ENCODE measurements around the gene SCRN2. TPM values are rescaled to one million over a fixed set of nuclear protein-coding genes. Genes with fewer than 3 reads are reported as not detected.
A peak's percentile ranks its signal among the peaks of the same experiment; 100 is the strongest.

The SCRN2 gene
- total RNA-seq (10 to 100 TPM; 13.7 to 44.2 TPM), polyA plus RNA-seq (ENCODE audit: insufficient read length in 2 of 2) (10 to 100 TPM; 31.5 to 35.9 TPM)
- long read RNA-seq, donor 1, partial matches to known transcripts, result 0 of 6 reads
- long read RNA-seq, donor 1, other reads (novel, unspliced or antisense), result 0 of 6 reads
- long read RNA-seq, donor 2, partial matches to known transcripts, result 0 of 3 reads
- long read RNA-seq, donor 2, other reads (novel, unspliced or antisense), result 0 of 3 reads
- long read RNA-seq, donor 3, partial matches to known transcripts, result 0 of 5 reads
- long read RNA-seq, donor 3, other reads (novel, unspliced or antisense), result 0 of 5 reads
- long read RNA-seq, donor 4, transcript SCRN2-201 (8 exons, 1,548 nt), result major isoform, 9 of 21 reads
- long read RNA-seq, donor 4, partial matches to known transcripts, result 0 of 21 reads
- long read RNA-seq, donor 4, other reads (novel, unspliced or antisense), result 0 of 21 reads

DNA sequence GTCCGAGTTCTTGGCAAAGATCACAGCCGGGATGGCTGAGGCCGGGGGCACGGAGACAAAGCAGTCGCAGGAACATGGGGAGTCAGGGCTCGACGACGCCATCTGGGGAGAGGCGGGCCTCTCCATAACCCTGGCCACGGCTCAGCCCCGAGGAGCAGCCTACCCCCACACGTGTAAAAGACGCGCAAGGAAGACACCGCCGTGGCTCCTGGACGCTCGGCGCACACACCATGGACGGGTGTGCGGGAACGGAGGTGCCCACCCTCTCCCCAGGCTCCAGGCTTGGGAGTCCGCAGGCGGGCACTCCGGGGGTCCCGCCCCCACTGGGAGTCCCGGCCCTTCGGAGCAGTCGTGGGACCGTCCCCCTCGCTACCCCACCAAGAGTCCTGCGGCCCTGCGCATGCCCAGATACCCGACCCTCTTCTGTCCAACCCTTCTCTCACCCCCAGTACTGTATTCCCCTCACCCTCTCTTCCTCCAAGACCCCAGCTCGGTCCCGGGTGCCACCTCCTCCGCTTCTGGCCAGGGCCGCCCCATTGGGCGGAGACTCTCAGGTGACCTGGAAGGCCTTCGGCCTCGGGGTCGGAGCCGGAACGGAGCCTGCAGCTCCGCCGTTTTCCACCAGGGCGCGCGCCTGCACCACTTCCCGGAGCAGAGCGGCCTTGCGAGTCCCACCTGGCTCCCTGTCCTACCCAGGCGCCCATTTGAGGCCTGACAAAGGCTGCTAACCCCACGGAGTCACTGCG lies at the start of gene SCRN2:
SCRN2 (minus strand) TSS at position 532 of the 746 bp plus-strand sequence; CDS start at position 102, 430 bp downstream.
- Histone ChIP-seq H3K4me3 (ENCODE audit: low read depth, low read length) (peak within 1 kb of the TSS; percentile 90), H3K4me1 (ENCODE audit: control insufficient read depth, insufficient read depth, low read length) (peaks cover 46% of the 10 kb centered on the region), H3K27ac (ENCODE audit: low read depth, low read length) (peak within 1 kb of the TSS; percentile 76), H3K27me3 (ENCODE audit: control insufficient read depth, insufficient read depth, low read length) (peaks cover 8% of the 10 kb centered on the region), H3K36me3 (ENCODE audit: control insufficient read depth, insufficient read depth, low read length) (peaks cover 34% of the 10 kb centered on the region), H3K9me3 (ENCODE audit: control insufficient read depth, insufficient read depth, low read length) (no peaks in the 10 kb centered on the region)
- DNase-seq (ENCODE audit: low read depth in 4 of 6, low spot score in 6 of 6), result peak; percentile 57 to 94 (median 74)
- under 1% methylated on average over 55 of the region's 55 CpGs for WGBS (ENCODE audit: insufficient coverage)

DNA sequence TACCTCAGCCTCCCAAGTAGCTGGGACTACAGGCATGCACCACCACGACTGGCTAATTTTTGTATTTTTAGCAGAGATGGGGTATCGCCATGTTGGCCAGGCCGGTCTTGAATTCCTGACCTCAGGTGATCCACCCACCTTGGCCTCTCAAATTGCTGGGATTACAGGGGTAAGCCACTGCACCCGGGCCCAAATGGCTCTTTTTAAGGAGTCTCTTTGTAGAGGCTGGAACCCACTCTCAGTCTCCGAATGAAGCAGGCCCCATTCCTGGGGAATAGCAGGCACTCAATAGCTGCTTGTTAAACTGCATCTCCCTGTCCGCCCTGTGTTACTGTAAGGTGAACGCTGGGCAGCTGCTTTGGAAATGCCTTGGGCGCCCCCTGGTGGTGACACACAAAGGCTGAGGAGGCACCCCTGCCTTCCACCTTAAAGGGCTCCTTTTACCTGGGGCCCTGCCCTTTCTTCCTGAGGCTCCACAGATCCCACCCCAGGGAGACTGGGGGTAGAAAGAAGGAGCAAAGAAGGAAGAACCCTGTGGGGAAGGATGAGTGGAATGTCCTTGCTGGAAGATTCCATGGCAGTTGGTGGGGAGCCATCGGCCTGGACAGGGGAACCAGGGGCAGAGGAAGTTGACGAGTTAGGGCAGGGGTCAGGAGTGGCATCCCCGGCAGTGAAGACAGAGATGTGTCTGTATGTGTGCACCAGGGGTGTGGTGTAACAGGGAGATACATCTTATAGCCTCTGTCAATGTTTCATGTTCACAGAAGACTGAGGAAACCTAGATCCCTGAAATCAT lies 48.9 kb upstream of the SCRN2 start:
- DNase-seq (ENCODE audit: low read depth in 4 of 6, low spot score in 6 of 6), result peak; percentile 28 to 92 (median 65)
- Histone ChIP-seq H3K27ac (ENCODE audit: low read depth, low read length) (no peak overlapping the region), H3K27me3 (ENCODE audit: control insufficient read depth, insufficient read depth, low read length) (no peaks in the 10 kb centered on the region), H3K4me1 (ENCODE audit: control insufficient read depth, insufficient read depth, low read length) (peaks cover 6% of the 10 kb centered on the region), H3K36me3 (ENCODE audit: control insufficient read depth, insufficient read depth, low read length) (no peaks in the 10 kb centered on the region), H3K9me3 (ENCODE audit: control insufficient read depth, insufficient read depth, low read length) (no peaks in the 10 kb centered on the region), H3K4me3 (ENCODE audit: low read depth, low read length) (no peak overlapping the region)
- 59% methylated on average over 10 of the region's 11 CpGs for WGBS (ENCODE audit: insufficient coverage)

DNA sequence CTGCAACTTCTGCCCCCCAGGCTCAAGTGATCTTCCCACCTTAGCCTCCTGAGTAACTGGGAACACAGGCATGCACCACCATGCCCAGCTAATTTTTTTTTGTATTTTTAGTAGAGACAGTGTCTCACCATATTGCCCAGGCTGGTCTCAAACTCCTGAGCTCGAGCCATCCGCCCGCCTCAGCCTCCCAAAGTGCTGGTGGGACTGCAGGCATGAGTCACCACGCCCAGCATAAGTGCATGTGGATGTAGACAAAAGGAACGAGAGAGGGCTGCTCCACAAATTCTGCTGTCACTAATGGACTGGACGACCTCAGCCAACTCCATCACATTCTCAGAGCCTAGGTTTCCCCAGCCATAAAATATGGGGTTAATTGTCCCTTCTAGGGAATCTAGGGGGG lies 47.2 kb upstream of the SCRN2 start:
- Histone ChIP-seq H3K27me3 (ENCODE audit: control insufficient read depth, insufficient read depth, low read length) (peaks cover 2% of the 10 kb centered on the region), H3K4me3 (ENCODE audit: low read depth, low read length) (no peak overlapping the region), H3K9me3 (ENCODE audit: control insufficient read depth, insufficient read depth, low read length) (no peaks in the 10 kb centered on the region), H3K36me3 (ENCODE audit: control insufficient read depth, insufficient read depth, low read length) (no peaks in the 10 kb centered on the region), H3K27ac (ENCODE audit: low read depth, low read length) (no peak overlapping the region), H3K4me1 (ENCODE audit: control insufficient read depth, insufficient read depth, low read length) (peaks cover 14% of the 10 kb centered on the region)
- DNase-seq (ENCODE audit: low read depth in 4 of 6, low spot score in 6 of 6), result no peak
- 52% methylated on average over 3 of the region's 6 CpGs for WGBS (ENCODE audit: insufficient coverage)

DNA sequence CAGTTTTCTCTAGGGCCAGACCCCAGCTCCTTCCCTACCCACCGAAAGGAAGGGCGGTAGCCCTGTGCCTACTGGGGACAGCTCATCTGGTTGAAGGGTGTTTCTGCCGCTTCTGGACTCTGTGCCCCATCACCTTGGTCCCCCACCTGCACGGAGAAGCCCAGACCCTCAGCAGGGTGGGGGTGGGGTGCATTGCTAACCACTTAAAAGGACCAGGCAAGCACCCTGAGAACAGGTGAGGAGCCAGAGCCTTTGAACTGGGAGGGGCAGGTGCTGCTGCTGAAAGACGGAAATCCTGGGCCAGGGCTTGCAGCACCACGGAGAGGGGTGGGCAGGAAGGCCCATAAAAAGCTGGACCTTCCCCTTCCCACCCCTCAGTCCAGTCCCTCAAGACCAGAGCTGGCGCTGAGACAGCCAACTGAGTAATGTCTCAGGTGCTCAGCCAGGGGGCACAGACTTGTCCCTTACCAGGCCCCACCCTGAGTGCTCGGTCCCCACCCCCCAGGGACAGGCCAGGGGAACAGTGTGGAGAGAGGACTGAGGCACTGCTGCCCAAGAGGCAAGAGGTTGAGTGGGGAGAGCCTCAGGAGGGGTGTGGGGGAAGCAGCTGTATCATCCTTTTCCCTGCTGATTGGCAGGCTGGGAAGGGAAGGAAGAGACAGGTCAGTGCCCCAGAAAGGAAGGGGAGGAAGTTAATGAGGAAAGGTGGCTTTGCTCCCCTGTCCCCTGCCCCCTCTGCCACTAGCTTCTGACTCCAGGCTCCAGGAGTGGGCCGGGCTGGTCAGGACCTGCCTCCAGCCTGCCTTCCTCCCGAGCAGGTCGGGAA lies 44.0 kb upstream of the SCRN2 start:
- Histone ChIP-seq H3K4me1 (ENCODE audit: control insufficient read depth, insufficient read depth, low read length) (peaks cover 14% of the 10 kb centered on the region), H3K27me3 (ENCODE audit: control insufficient read depth, insufficient read depth, low read length) (peaks cover 6% of the 10 kb centered on the region), H3K27ac (ENCODE audit: low read depth, low read length) (no peak overlapping the region), H3K36me3 (ENCODE audit: control insufficient read depth, insufficient read depth, low read length) (no peaks in the 10 kb centered on the region), H3K4me3 (ENCODE audit: low read depth, low read length) (no peak overlapping the region), H3K9me3 (ENCODE audit: control insufficient read depth, insufficient read depth, low read length) (no peaks in the 10 kb centered on the region)
- DNase-seq (ENCODE audit: low read depth in 4 of 6, low spot score in 6 of 6), result no peak
- WGBS (ENCODE audit: insufficient coverage), result 53% methylated on average over 8 of the region's 11 CpGs

DNA sequence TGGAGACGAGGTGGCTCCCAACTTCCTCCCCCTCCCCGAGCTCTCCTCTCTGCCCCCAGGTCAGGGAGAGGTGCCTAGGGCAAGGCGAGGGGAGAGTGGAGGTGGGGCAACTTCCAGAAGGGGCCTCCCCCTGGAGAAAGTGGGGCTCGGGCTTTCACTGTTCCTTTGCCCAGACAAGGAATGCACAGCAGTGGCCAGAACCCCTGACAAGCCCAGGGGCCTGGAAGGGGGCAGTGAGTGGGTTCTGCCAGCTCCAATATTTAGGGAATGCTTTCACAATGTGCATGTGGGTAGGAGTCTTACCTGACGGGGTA lies 43.3 kb upstream of the SCRN2 start:
- DNase-seq (ENCODE audit: low read depth in 4 of 6, low spot score in 6 of 6), result no peak
- H3K36me3 ChIP-seq (ENCODE audit: control insufficient read depth, insufficient read depth, low read length), result no peaks in the 10 kb centered on the region
- H3K27me3 ChIP-seq (ENCODE audit: control insufficient read depth, insufficient read depth, low read length), result peaks cover 6% of the 10 kb centered on the region
- no peaks in the 10 kb centered on the region for H3K9me3 ChIP-seq (ENCODE audit: control insufficient read depth, insufficient read depth, low read length)
- no peak overlapping the region for H3K4me3 ChIP-seq (ENCODE audit: low read depth, low read length)
- H3K27ac ChIP-seq (ENCODE audit: low read depth, low read length), result no peak overlapping the region
- 20% methylated on average over 2 of the region's 5 CpGs for WGBS (ENCODE audit: insufficient coverage)
- peaks cover 11% of the 10 kb centered on the region for H3K4me1 ChIP-seq (ENCODE audit: control insufficient read depth, insufficient read depth, low read length)

DNA sequence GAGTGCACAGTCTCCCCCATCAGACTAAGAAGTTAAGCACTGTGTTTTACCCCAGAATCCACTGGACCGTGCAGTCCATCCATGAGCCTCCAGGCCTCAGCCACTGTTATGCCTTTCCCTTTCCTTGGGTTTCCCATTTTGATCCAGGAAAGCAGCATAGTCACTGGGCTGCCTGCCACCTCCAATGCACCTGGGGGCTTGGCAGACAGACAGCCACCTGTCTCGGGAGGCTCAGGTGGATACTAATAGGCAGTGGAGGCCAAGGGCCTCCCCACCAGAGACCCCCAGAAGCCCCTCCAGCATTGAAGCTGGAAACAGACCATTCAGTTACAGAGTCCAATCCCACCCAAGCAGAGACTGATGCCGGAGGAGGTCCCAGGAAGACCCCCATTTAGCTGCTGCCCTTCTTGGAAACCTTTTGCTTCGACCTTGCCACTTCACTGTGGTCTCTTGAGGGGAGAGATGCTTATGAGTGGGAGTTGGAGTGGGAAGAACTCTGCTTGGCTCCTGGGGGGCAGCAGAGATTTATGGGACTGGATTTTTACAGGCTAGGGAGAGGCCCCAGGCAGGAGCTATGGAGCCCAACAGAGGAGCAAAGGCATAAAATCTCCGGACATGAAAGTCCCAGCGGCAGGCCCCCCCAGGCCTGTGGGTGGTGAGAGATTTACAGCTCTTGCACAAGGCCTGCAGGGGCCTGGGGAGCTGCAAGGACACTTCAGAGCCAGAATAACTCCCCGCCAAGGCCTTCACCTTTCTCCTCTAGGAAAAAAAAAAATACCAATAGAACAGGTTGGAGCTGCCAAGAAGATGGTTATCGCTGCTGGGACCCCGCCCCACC lies 42.7 kb upstream of the SCRN2 start:
- Histone ChIP-seq H3K4me3 (ENCODE audit: low read depth, low read length) (no peak overlapping the region), H3K27me3 (ENCODE audit: control insufficient read depth, insufficient read depth, low read length) (peaks cover 6% of the 10 kb centered on the region), H3K27ac (ENCODE audit: low read depth, low read length) (no peak overlapping the region), H3K9me3 (ENCODE audit: control insufficient read depth, insufficient read depth, low read length) (no peaks in the 10 kb centered on the region), H3K4me1 (ENCODE audit: control insufficient read depth, insufficient read depth, low read length) (peaks cover 11% of the 10 kb centered on the region), H3K36me3 (ENCODE audit: control insufficient read depth, insufficient read depth, low read length) (no peaks in the 10 kb centered on the region)
- WGBS (ENCODE audit: insufficient coverage), result 77% methylated on average over 2 of the region's 9 CpGs
- no peak for DNase-seq (ENCODE audit: low read depth in 4 of 6, low spot score in 6 of 6)

DNA sequence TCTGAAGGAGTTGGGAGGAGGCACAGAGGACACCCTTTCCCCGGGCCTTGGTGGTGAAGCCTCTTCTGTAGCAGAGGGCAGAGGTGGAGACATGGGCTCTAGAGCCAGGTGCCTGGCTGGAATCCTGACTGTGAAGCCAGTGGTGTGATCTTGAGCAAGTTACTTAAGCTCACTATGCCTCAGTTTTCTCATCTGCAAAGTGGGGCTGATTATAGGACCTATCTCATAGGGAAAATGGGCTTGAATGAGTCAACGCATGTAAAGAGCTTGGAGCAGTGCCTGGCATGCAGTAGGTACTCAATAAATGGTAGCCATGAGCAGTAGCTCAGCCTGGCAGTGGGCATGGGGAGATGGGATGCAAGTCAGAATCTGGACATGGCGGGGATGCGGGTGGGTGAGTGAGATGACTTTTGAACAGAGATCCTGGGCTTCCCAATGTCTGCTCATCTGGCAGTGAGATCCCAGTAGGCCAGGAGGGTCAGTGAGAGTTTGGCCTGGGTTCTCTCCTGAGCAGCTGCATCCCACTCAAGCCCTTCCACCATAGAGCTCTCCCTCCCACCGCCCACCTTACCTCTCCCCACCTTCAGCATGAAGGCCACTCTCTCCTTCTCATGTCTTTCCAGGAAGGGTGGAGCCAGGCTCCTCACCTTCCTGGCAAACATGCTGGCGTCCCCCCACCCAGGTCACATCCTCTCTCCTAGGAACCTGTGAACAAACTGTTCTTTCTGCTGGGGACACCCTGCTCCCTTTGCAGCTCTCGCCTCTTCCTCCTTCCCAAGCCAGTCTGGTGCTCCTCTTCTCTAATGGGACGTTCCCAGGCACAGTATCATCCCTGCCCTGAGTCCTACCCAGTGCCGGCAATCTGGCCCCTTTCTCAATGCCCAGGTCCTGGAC lies 41.9 kb upstream of the SCRN2 start:
- Histone ChIP-seq H3K9me3 (ENCODE audit: control insufficient read depth, insufficient read depth, low read length) (no peaks in the 10 kb centered on the region), H3K36me3 (ENCODE audit: control insufficient read depth, insufficient read depth, low read length) (no peaks in the 10 kb centered on the region), H3K4me1 (ENCODE audit: control insufficient read depth, insufficient read depth, low read length) (peaks cover 11% of the 10 kb centered on the region), H3K4me3 (ENCODE audit: low read depth, low read length) (no peak overlapping the region), H3K27ac (ENCODE audit: low read depth, low read length) (no peak overlapping the region), H3K27me3 (ENCODE audit: control insufficient read depth, insufficient read depth, low read length) (peaks cover 14% of the 10 kb centered on the region)
- WGBS (ENCODE audit: insufficient coverage), result 80% methylated on average over 8 of the region's 9 CpGs
- no peak for DNase-seq (ENCODE audit: low read depth in 4 of 6, low spot score in 6 of 6)

DNA sequence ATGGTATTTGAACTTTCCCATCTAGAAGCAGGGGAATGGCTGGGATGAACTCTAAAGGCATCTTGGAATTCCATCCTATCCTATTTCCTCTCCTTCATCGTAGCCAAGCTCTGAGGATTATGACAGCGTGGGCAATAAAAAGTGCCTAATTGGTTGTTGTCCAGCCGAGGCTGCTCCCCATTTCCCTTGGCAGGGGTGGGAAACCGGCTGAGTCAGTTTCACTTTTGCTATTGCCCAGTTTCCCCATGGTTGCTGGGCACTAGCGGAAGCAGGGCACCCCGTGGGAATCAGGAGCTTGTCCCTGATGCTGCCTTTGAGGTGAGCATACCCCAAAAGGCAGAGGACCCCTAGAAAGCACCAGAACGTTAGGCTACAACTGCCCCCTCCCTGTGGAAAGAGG lies 41.2 kb upstream of the SCRN2 start:
- DNase-seq (ENCODE audit: low read depth in 4 of 6, low spot score in 6 of 6), result no peak
- whole genome bisulfite sequencing (ENCODE audit: insufficient coverage), result 62% methylated on average over 6 of the region's 7 CpGs
- H3K4me1 ChIP-seq (ENCODE audit: control insufficient read depth, insufficient read depth, low read length), result peaks cover 17% of the 10 kb centered on the region
- no peak overlapping the region for H3K4me3 ChIP-seq (ENCODE audit: low read depth, low read length)
- no peaks in the 10 kb centered on the region for H3K36me3 ChIP-seq (ENCODE audit: control insufficient read depth, insufficient read depth, low read length)
- H3K9me3 ChIP-seq (ENCODE audit: control insufficient read depth, insufficient read depth, low read length), result no peaks in the 10 kb centered on the region
- no peak overlapping the region for H3K27ac ChIP-seq (ENCODE audit: low read depth, low read length)
- peaks cover 18% of the 10 kb centered on the region for H3K27me3 ChIP-seq (ENCODE audit: control insufficient read depth, insufficient read depth, low read length)

Data from spinal cord (tissue), 10 donors.